OCI-LY7 (cell line): ENCODE measurements around the gene ORC1.
"Not testable (repeated sequence)": the region's sequence is repeated elsewhere in the genome, so short reads cannot be mapped to it uniquely, and the experiment has no call there.

Source experiments
- CTCF ChIP-seq: fragments of 200-600 bp; sonication (generic); conservative IDR thresholded peaks from 2 replicates; pipeline ENCODE4 v1.5.1; 2014; ENCODE audit warnings: mild to moderate bottlenecking, antibody characterized with exemption, low read length, moderate library complexity, mixed read lengths
- EZH2phosphoT487 ChIP-seq: fragments of 200-600 bp; sonication (generic); IDR thresholded peaks from 2 replicates; pipeline ENCODE4 v1.6.1; 2018; ENCODE audit warnings: low read depth, borderline replicate concordance, mild to moderate bottlenecking, mixed run types, antibody characterized with exemption, low read length, moderate library complexity, mixed read lengths

GRCh38 chr1:52369851-52370250 is 34.4 kb downstream of the ORC1 start:
- not testable (repeated sequence) for TF ChIP-seq CTCF, EZH2phosphoT487
